Gastrocnemius medialis (tissue), 4 donors: ENCODE measurements around the gene MED22. TPM values are rescaled to one million over a fixed set of nuclear protein-coding genes. Genes with fewer than 3 reads are reported as not detected.
A peak's percentile ranks its signal among the peaks of the same experiment; 100 is the strongest.
"Not testable (repeated sequence)": the region's sequence is repeated elsewhere in the genome, so short reads cannot be mapped to it uniquely, and the experiment has no call there.

Experiments used
- ATAC-seq, 2 donors: fragments of 150-250 bp; one replicate each; pipeline ENCODE4 v1.9.1; 2016
- DNase-seq, 2 donors: peaks; one replicate each; pipeline ENCODE4 v3.0.0-alpha.2; 2019
- H3K27ac ChIP-seq, 4 donors: fragments of 200-600 bp; sonication (generic); 1 replicate in 1 of 4; 2 replicates in 3 of 4; pipeline ENCODE4 v1.5.1; 2016 to 2018; ENCODE audit warnings: mild to moderate bottlenecking in 2 of 4, moderate library complexity in 1 of 4
- H3K27me3 ChIP-seq, 3 donors: fragments of 200-600 bp; sonication (generic) in 2 of 3; 1 replicate in 1 of 3; 2 replicates in 2 of 3; pipeline versions ENCODE4 v1.5.1 to v1.6.0; 2016 to 2019; ENCODE audit warnings: mild to moderate bottlenecking in 1 of 3, moderate library complexity in 1 of 3
- H3K36me3 ChIP-seq, 2 donors: fragments of 200-600 bp; sonication (generic) in 1 of 2; one replicate each; pipeline ENCODE4 v1.5.1; 2017 to 2018
- H3K4me1 ChIP-seq, 2 donors: fragments of 200-600 bp; sonication (generic) in 1 of 2; one replicate each; pipeline ENCODE4 v1.5.1; 2016 to 2017; ENCODE audit warnings: mild to moderate bottlenecking in 2 of 2
- H3K4me3 ChIP-seq, 4 donors: fragments of 200-600 bp; sonication (generic) in 3 of 4; 1 replicate in 1 of 4; 2 replicates in 3 of 4; pipeline ENCODE4 v1.5.1; 2016 to 2019; ENCODE audit warnings: mild to moderate bottlenecking in 2 of 4
- H3K9me3 ChIP-seq, 3 donors: fragments of 200-600 bp; sonication (generic) in 2 of 3; 1 replicate in 1 of 3; 2 replicates in 2 of 3; pipeline ENCODE4 v1.5.1; 2016 to 2019
- POLR2A ChIP-seq, 2 donors: fragments of 450-650 bp; IDR thresholded peaks; one replicate each; pipeline ENCODE4 v1.6.1; 2017; ENCODE audit warnings: antibody characterized with exemption in 2 of 2, mild to moderate bottlenecking in 2 of 2, moderate library complexity in 2 of 2
- in situ Hi-C, 4 donors: fragments of 200-750 bp; cut with MboI; loops; one replicate each; pipeline versions ENCODE4 v1.15.0 to v1.8.0; 2017; ENCODE audit warnings: low sequenced_read_pairs in 4 of 4
- intact Hi-C: fragments of 100-400 bp; cut with DNase I; formaldehyde crosslinking; loops from one replicate; pipeline ENCODE4 v1.15.1; 2023; ENCODE audit warnings: low total_unique reads
- total RNA-seq, 4 donors: library from RNA; depleted of rRNA; stranded (reverse); fragments of >200 nt; gene quantifications; one replicate each; pipeline versions ENCODE4 v1.1.0 to v1.2.3, GENCODE V29; 2016
- TF ChIP-seq, protein P1 (sequence below), 5 experiments: fragments of 450-650 bp in 3 of 5; fragments of 200-600 bp in 2 of 5; sonication (generic) in 2 of 5; IDR thresholded peaks in 4 of 5; conservative IDR thresholded peaks in 1 of 5; 1 replicate in 4 of 5; 2 replicates in 1 of 5; pipeline ENCODE4 v1.5.1; 2016 to 2019; ENCODE audit warnings: antibody characterized with exemption in 5 of 5, mild to moderate bottlenecking in 3 of 5, moderate library complexity in 3 of 5

MED22 gene
- total RNA-seq, 4 donors from 2014 or later, result 8.5 to 23.4 (median 13.0) TPM

DNA sequence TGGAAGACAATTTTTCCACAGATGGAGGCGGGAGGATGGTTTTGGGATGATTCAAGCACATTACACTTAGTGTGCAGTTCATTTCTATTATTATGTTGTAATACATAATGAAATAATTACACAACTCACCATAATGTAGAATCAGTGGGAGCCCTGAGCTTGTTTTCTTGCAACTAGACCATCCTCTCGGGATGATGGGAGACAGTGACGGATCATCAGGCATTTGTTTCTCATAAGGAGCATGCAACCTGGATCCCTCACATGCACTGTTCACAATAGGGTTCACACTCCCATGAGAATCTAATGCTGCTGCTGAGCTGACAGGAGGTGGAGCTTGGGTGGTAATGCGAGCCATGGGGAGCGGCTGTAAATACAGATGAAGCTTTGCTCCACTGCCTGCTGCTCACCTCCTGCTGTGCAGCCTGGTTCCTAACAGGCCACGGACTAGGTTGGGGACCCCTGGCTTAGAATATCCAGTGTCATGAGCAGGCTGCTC is 29.8 kb upstream of the MED22 start:
- no peaks in the 10 kb centered on the region for H3K9me3 ChIP-seq
- in situ Hi-C loops (no loop called here), intact Hi-C loops (loop anchor here (1.0 to 10.0 kb wide), 4 partner anchors 21 to 647 kb away; partner anchors contain the start of genes BRD3OS, REXO4, SURF1 and SURF2)
- H3K27me3 ChIP-seq, result no peaks in the 10 kb centered on the region
- H3K4me3 ChIP-seq, result no peak overlapping the region
- DNase-seq, result no peak
- peaks cover 17 to 25% of the 10 kb centered on the region in 2 donors for H3K4me1 ChIP-seq
- TF ChIP-seq, protein P1, sequence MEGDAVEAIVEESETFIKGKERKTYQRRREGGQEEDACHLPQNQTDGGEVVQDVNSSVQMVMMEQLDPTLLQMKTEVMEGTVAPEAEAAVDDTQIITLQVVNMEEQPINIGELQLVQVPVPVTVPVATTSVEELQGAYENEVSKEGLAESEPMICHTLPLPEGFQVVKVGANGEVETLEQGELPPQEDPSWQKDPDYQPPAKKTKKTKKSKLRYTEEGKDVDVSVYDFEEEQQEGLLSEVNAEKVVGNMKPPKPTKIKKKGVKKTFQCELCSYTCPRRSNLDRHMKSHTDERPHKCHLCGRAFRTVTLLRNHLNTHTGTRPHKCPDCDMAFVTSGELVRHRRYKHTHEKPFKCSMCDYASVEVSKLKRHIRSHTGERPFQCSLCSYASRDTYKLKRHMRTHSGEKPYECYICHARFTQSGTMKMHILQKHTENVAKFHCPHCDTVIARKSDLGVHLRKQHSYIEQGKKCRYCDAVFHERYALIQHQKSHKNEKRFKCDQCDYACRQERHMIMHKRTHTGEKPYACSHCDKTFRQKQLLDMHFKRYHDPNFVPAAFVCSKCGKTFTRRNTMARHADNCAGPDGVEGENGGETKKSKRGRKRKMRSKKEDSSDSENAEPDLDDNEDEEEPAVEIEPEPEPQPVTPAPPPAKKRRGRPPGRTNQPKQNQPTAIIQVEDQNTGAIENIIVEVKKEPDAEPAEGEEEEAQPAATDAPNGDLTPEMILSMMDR (IDR thresholded peaks at IDR 0.05 in 4 of 5, conservative IDR thresholded peaks at IDR 0.05 in 1 of 5), result no peak
- TF ChIP-seq POLR2A (IDR thresholded peaks at IDR 0.05), result no peak
- H3K27ac ChIP-seq, result no peak overlapping the region
- no peak for ATAC-seq
- no peaks in the 10 kb centered on the region for H3K36me3 ChIP-seq

DNA sequence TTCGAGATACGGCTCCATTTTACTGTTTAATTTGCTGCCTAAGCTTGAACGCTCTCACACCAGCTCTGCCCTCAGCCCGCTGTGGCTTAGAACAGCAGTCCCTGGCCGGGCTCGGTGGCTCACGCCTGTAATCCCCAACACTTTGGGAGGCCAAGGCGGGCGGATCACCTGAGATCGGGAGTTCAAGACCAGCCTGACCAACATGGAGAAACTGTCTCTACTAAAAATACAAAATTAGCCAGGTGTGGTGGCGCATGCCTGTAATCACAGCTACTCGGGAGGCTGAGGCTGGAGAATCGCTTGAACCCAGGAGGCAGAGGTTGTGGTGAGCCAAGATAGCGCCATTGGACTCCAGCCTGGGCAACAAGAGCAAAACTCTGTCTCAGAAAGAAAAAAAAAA is 29.3 kb upstream of the MED22 start:
- in situ Hi-C loops, ATAC-seq, H3K27ac ChIP-seq, H3K4me3 ChIP-seq, H3K36me3 ChIP-seq, DNase-seq, H3K27me3 ChIP-seq, H3K9me3 ChIP-seq: not testable (repeated sequence)
- H3K4me1 ChIP-seq, result peaks cover 22 to 30% of the 10 kb centered on the region in 2 donors
- intact Hi-C loops, result loop anchor here (1.0 to 10.0 kb wide), 4 partner anchors 20 to 648 kb away; partner anchors contain the start of genes BRD3OS, REXO4, SURF1 and SURF2

DNA sequence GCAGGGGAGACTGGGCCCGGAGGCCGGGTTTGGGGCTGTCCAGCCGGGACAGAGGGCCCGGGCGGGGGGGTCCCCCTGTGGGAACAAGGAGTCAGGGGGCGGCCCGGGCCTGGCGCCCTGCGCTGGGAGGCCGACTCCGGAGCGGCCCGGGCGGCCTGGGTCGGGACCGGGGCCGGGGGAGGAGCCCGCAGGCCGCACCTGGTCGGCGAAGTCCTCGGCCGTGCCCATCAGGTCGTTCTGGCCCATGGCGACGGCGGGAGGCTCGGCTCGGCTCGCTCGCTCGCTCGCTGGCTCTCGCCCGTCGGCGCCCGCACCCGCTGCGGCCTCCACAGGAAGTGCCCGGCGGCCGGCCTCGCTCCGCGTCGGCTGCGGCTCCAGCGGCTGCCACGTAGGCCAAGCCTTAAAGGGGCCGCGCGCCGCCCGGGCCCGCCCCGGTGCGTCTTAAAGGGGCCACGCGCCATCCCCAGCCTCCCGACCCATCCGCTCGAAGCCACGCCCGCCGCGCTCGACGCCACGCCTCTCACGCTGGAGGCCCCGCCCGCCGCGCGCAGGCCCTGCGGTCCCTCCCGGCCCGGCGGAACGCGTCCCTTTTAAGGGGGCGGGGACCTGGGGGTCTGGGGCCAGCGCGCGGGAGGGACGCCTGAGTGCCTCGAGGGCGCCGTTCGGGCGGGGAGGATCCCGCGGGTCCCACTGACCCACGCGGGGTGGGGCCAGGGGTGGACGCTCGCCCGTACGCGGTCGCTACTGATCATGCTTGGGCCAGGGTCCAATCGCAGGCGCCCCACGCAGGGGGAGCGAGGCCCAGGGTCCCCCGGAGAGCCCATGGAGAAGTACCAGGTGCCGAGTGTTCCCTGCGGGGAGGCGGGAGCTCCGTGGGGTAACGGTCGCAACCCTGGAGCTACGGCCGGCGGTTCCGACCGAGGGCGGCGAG is 28.1 kb upstream of the MED22 start, which contains the start of the genes STKLD1 and SURF4:
Gene STKLD1 (plus strand): TSS at position 643 of the 931 bp plus-strand sequence. CDS start 108 bp downstream, at position 751.
Gene SURF4 (minus strand): TSS at position 337 of the 931 bp plus-strand sequence. CDS start 91 bp downstream, at position 246.
- H3K27me3 ChIP-seq, result no peaks in the 10 kb centered on the region
- DNase-seq (peak; percentile 90 to 95), ATAC-seq (peak; percentile 89 to 91)
- peak within 1 kb of the TSS; percentile 77 to 96 (median 88) for H3K4me3 ChIP-seq
- in situ Hi-C loops (no loop called here), intact Hi-C loops (loop anchor here (1.0 to 10.0 kb wide), 4 partner anchors 19 to 649 kb away; partner anchors contain the start of genes BRD3OS, REXO4, SURF1 and SURF2)
- no peaks in the 10 kb centered on the region for H3K36me3 ChIP-seq
- H3K9me3 ChIP-seq, result no peaks in the 10 kb centered on the region
- peaks cover 35 to 43% of the 10 kb centered on the region in 2 donors for H3K4me1 ChIP-seq
- H3K27ac ChIP-seq, result peak within 1 kb of the TSS; percentile 77 to 97 (median 90)
- peak; percentile 95 to 97 for TF ChIP-seq POLR2A (IDR thresholded peaks at IDR 0.05)
- TF ChIP-seq, protein P1 (IDR thresholded peaks at IDR 0.05 in 4 of 5, conservative IDR thresholded peaks at IDR 0.05 in 1 of 5), result peak in 2 of 5 experiments; percentile 50 to 55

DNA sequence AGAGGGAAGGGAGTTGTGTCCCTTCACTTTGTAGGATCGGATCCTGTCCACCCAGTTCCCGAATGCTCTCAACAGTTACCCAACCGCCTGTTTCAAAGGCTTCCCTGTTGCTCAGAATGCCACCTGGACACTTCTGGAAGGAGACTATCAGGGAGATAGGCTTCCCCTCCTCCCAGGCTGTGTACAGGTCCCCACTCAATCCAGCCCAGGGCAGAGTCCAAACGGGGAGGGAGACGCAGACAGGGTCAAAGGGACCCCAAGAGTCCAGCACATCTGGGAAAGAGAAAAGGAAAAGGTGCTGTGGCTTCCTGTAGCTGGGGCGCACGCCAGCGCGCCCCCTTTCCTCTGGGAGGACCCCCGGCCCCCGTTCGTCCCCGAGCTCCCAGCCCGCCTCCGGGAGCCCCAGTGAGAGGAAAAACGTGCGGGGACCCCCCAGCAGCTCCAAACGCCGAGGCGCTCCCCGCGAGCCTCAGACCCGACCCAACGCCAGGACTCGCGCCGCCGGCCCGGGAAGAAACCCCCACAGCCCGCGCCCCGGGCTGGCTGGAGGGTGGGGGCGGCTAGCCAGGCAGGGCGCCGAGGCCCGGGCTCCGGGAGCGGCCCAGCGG is 27.3 kb upstream of the MED22 start:
- TF ChIP-seq, protein P1 (IDR thresholded peaks at IDR 0.05 in 4 of 5, conservative IDR thresholded peaks at IDR 0.05 in 1 of 5), result no peak
- TF ChIP-seq POLR2A (IDR thresholded peaks at IDR 0.05), result no peak
- Histone ChIP-seq H3K27ac (peak overlapping the region; percentile 77 to 97 (median 90)), H3K36me3 (no peaks in the 10 kb centered on the region), H3K4me1 (peaks cover 37 to 51% of the 10 kb centered on the region in 2 donors), H3K27me3 (no peaks in the 10 kb centered on the region), H3K4me3 (peak overlapping the region; percentile 58 to 96 (median 83)), H3K9me3 (no peaks in the 10 kb centered on the region)
- in situ Hi-C loops (no loop called here), intact Hi-C loops (loop anchor here (5.0 to 10.0 kb wide), 2 partner anchors 42 to 650 kb away; partner anchors contain the start of genes BRD3OS and REXO4)
- DNase-seq (no peak), ATAC-seq (peak; percentile 23 to 24)
